HG03139 (cell line): Measurements from ENCODE around the gene ADCY1.

Experiments
- ATAC-seq: cut with Tn5 transposase; IDR thresholded peaks from one replicate; pipeline ENCODE4 v1.9.1; 2021; ENCODE audit not compliant: unreplicated experiment

The ADCY1 gene

GRCh38 chr7:45576249-45576929 is 2.2 kb downstream of the ADCY1 start:
- ATAC-seq, result no peak

- no peak for ATAC-seq
Measured at GRCh38 chr7:45578022-45578421, 3.9 kb downstream of the ADCY1 start.

- no peak for ATAC-seq
Measured at GRCh38 chr7:45578467-45578866, 4.3 kb downstream of the ADCY1 start.

GRCh38 chr7:45579391-45579801 is 5.2 kb downstream of the ADCY1 start:
- no peak for ATAC-seq

GRCh38 chr7:45580053-45580872 is 6.1 kb downstream of the ADCY1 start:
- ATAC-seq, result no peak

GRCh38 chr7:45581271-45581780 is 7.2 kb downstream of the ADCY1 start:
- ATAC-seq, result no peak

- no peak for ATAC-seq
Measured at GRCh38 chr7:45582136-45582749, 8.1 kb downstream of the ADCY1 start.

GRCh38 chr7:45582868-45583277 is 8.7 kb downstream of the ADCY1 start:
- ATAC-seq, result no peak

GRCh38 chr7:45583296-45583695 is 9.1 kb downstream of the ADCY1 start:
- ATAC-seq, result no peak

- no peak for ATAC-seq
Measured at GRCh38 chr7:45584261-45585210, 10.4 kb downstream of the ADCY1 start.

GRCh38 chr7:45585628-45586027 is 11.5 kb downstream of the ADCY1 start:
- no peak for ATAC-seq

GRCh38 chr7:45586542-45587520 is 12.7 kb downstream of the ADCY1 start:
- no peak for ATAC-seq

GRCh38 chr7:45588466-45588865 is 14.3 kb downstream of the ADCY1 start:
- ATAC-seq, result no peak

GRCh38 chr7:45589061-45589460 is 14.9 kb downstream of the ADCY1 start:
- no peak for ATAC-seq

- ATAC-seq, result no peak
Measured at GRCh38 chr7:45589915-45590678, 15.9 kb downstream of the ADCY1 start.

- no peak for ATAC-seq
Measured at GRCh38 chr7:45590679-45591057, 16.5 kb downstream of the ADCY1 start.

- ATAC-seq, result no peak
Measured at GRCh38 chr7:45591101-45591906, 17.1 kb downstream of the ADCY1 start.
